K562 (cell line): ENCODE results near the gene OLFML2B. TPM values are rescaled to one million over a fixed set of nuclear protein-coding genes. Genes with fewer than 3 reads are reported as not detected.

Source experiments
- ATAC-seq: fragments of 200-7000 bp; cut with Tn5 transposase; 3 replicates; pipeline ENCODE4 v1.9.1; 2020; ENCODE audit warnings: moderate library complexity
- BruUV-seq: library from RNA; stranded (reverse); fragments of 400-500 nt; replicated peaks from 2 replicates; lab custom pipeline; 2021; lab: Mats Ljungman, UMichigan
- CTCF ChIA-PET: fragments of 300-600 bp; formaldehyde crosslinking; extraction: SDS; loops from one replicate; lab custom pipeline; 2021; ENCODE audit warnings: low intra/inter-chr PET ratio; lab: Yijun Ruan, JAX
- POLR2A ChIA-PET: fragments of 300-600, 350-650 bp; sonication (Branson Sonifier 250); formaldehyde crosslinking; extraction: SDS; loops from one replicate; lab custom pipeline; 2021; ENCODE audit warnings: antibody characterized with exemption, inconsistent platforms; lab: Yijun Ruan, JAX
- DNase-seq, 4 experiments: peaks; one replicate each; pipeline versions ENCODE4 v3.0.0 to v3.0.0-alpha.2; 2011 to 2018; ENCODE audit warnings: low spot score in 3 of 4, mixed read lengths in 3 of 4; ENCODE audit errors: extremely low read depth in 1 of 4
- FAIRE-seq: peaks from 2 replicates; lab custom pipeline; 2011; peaks lifted over from hg19 to GRCh38; lab: Jason Lieb, UNC
- H2AFZ ChIP-seq: 2 replicates; pipeline ENCODE4 v1.6.0; 2011; ENCODE audit warnings: low read depth, low read length, control low read depth, inconsistent platforms
- H3K27ac ChIP-seq: fragments of 200-600 bp; 3 replicates; pipeline ENCODE4 v1.8.0; 2011; ENCODE audit warnings: low read depth, mild to moderate bottlenecking, control low read depth, inconsistent platforms, low read length, moderate library complexity, mixed read lengths; ENCODE audit errors: extremely low read depth
- H3K27me3 ChIP-seq, 2 experiments: fragments of 300-600 bp in 1 of 2; 2 replicates in 1 of 2; 3 replicates in 1 of 2; pipeline versions ENCODE4 v1.6.0 to v1.8.0; 2011; ENCODE audit warnings: inconsistent platforms in 2 of 2, low read length in 2 of 2, mild to moderate bottlenecking in 1 of 2, mixed read lengths in 1 of 2, moderate library complexity in 1 of 2; ENCODE audit not compliant: control insufficient read depth in 2 of 2, insufficient read depth in 2 of 2
- H3K36me3 ChIP-seq: fragments of 300-600 bp; 3 replicates; pipeline ENCODE4 v1.8.0; 2011; ENCODE audit warnings: mild to moderate bottlenecking, low read length, inconsistent platforms; ENCODE audit not compliant: control insufficient read depth, insufficient read depth
- H3K4me1 ChIP-seq, 2 experiments: fragments of 200-600 bp in 1 of 2; replicated peaks in 1 of 2; 2 replicates in 1 of 2; 3 replicates in 1 of 2; pipeline versions ENCODE4 v1.5.1 to v1.8.0; 2011; ENCODE audit warnings: inconsistent platforms in 2 of 2, low read length in 2 of 2, mild to moderate bottlenecking in 1 of 2, mixed read lengths in 1 of 2, moderate library complexity in 1 of 2; ENCODE audit not compliant: control insufficient read depth in 2 of 2, insufficient read depth in 2 of 2
- H3K4me2 ChIP-seq: 2 replicates; pipeline ENCODE4 v1.6.1; 2011; ENCODE audit warnings: low read length, control low read depth, inconsistent platforms, mixed read lengths; ENCODE audit not compliant: insufficient read depth
- H3K4me3 ChIP-seq: fragments of 200-600 bp; sonication (generic), shearing (Covaris generic); 2 replicates; pipeline ENCODE4 v1.5.1; 2016; ENCODE audit warnings: control low read depth, inconsistent platforms
- H3K79me2 ChIP-seq: fragments of 200-600 bp; 3 replicates; pipeline ENCODE4 v1.8.0; 2011; ENCODE audit warnings: low read length, inconsistent platforms; ENCODE audit not compliant: control insufficient read depth, insufficient read depth
- H3K9ac ChIP-seq, 2 experiments: 2 replicates each; pipeline versions ENCODE4 v1.6.0 to v1.6.1; 2011; ENCODE audit warnings: low read depth in 2 of 2, low read length in 2 of 2, control low read depth in 1 of 2, inconsistent platforms in 1 of 2, mild to moderate bottlenecking in 1 of 2, mixed read lengths in 1 of 2; ENCODE audit not compliant: insufficient read depth in 1 of 2
- H3K9me1 ChIP-seq: one replicate; pipeline ENCODE4 v1.6.0; 2011; ENCODE audit warnings: inconsistent platforms, mild to moderate bottlenecking, low read length, moderate library complexity; ENCODE audit not compliant: control insufficient read depth, insufficient read depth
- H3K9me3 ChIP-seq: replicated peaks from 2 replicates; pipeline ENCODE4 v1.5.1; 2011; ENCODE audit warnings: low read depth, low read length, inconsistent platforms; ENCODE audit not compliant: control insufficient read depth, insufficient read depth
- H4K20me1 ChIP-seq: replicated peaks from 2 replicates; pipeline ENCODE4 v1.6.1; 2011; ENCODE audit warnings: low read length, inconsistent platforms, mixed read lengths; ENCODE audit not compliant: control insufficient read depth, insufficient read depth
- CAMTA2 ChIP-seq: fragments of 250-450 bp; sonication (Bioruptor Pico); conservative IDR thresholded peaks from 2 replicates; pipeline ENCODE4 v1.5.1; 2022
- CBX3 ChIP-seq, 2 experiments: IDR thresholded peaks; 1 replicate in 1 of 2; 2 replicates in 1 of 2; pipeline ENCODE4 v1.6.1; 2012; ENCODE audit warnings: inconsistent platforms in 2 of 2, low read length in 2 of 2, borderline replicate concordance in 1 of 2, control low read depth in 1 of 2
- CHCHD3 ChIP-seq: fragments of 250-450 bp; sonication (Bioruptor Pico); IDR thresholded peaks from 2 replicates; pipeline ENCODE4 v2.1.2; 2022; ENCODE audit warnings: mild to moderate bottlenecking
- CUX1 ChIP-seq: fragments of 200-800 bp; sonication (Bioruptor generic); IDR thresholded peaks from 2 replicates; pipeline ENCODE4 v1.6.1; 2016; ENCODE audit warnings: missing genetic modification characterization, missing compliant biosample characterization
- HDAC8 ChIP-seq: fragments of 450-650 bp; IDR thresholded peaks from 2 replicates; pipeline ENCODE4 v1.6.1; 2016; ENCODE audit warnings: mild to moderate bottlenecking, missing genetic modification characterization, moderate library complexity, missing compliant biosample characterization
- IRF9 ChIP-seq: fragments of 450-650 bp; IDR thresholded peaks from 2 replicates; pipeline ENCODE4 v1.6.1; 2016; ENCODE audit warnings: missing biosample characterization, missing genetic modification characterization
- KHSRP ChIP-seq: fragments of 450-650 bp; IDR thresholded peaks from 2 replicates; pipeline ENCODE4 v1.6.1; 2017
- MXD1 ChIP-seq: fragments of 250-450 bp; sonication (Bioruptor Pico); IDR thresholded peaks from 2 replicates; pipeline ENCODE4 v1.8.0; 2021; ENCODE audit warnings: borderline replicate concordance, mild to moderate bottlenecking, moderate library complexity; ENCODE audit not compliant: poor library complexity, severe bottlenecking
- NR2C2 ChIP-seq, 2 experiments: fragments of 200-800 bp in 1 of 2; sonication (Bioruptor generic) in 1 of 2; sonication (generic) in 1 of 2; formaldehyde crosslinking in 1 of 2; IDR thresholded peaks; 2 replicates each; pipeline versions ENCODE4 v1.6.1 to v1.8.0; 2016 to 2022; ENCODE audit warnings: mild to moderate bottlenecking in 1 of 2, missing compliant biosample characterization in 1 of 2, missing genetic modification characterization in 1 of 2, missing genetic modification reagents in 1 of 2
- SIN3A ChIP-seq, 2 experiments: fragments of 150-350 bp in 1 of 2; IDR thresholded peaks; 2 replicates each; pipeline ENCODE4 v1.6.1; 2011 to 2016; ENCODE audit warnings: borderline replicate concordance in 2 of 2, low read depth in 2 of 2, low read length in 2 of 2, mild to moderate bottlenecking in 2 of 2, moderate library complexity in 2 of 2; ENCODE audit not compliant: control insufficient read depth in 1 of 2
- THRAP3 ChIP-seq: fragments of 450-650 bp; IDR thresholded peaks from 2 replicates; pipeline ENCODE4 v1.6.1; 2016; ENCODE audit warnings: mild to moderate bottlenecking, inconsistent platforms, borderline replicate concordance
- ZNF133 ChIP-seq: fragments of 250-450 bp; sonication (Bioruptor Pico); IDR thresholded peaks from 2 replicates; pipeline ENCODE4 v1.4.0; 2020; ENCODE audit warnings: mild to moderate bottlenecking
- ZNF699 ChIP-seq: fragments of 250-450 bp; sonication (Bioruptor Pico); IDR thresholded peaks from 2 replicates; pipeline ENCODE4 v1.8.0; 2021; ENCODE audit warnings: mild to moderate bottlenecking, moderate library complexity; ENCODE audit not compliant: insufficient replicate concordance
- WGBS: fragments of 100-300 bp; shearing (Covaris generic); methylation state at CpG from one replicate; pipeline ENCODE4 v1.1.6; 2016; ENCODE audit warnings: low coverage, mixed read lengths; ENCODE audit not compliant: insufficient coverage; ENCODE audit errors: missing lambda C conversion rate; 5-methylcytosine and 5-hydroxymethylcytosine counted together
- in situ Hi-C: fragments of 300-500 bp; cut with MboI; formaldehyde crosslinking; loops from 4 replicates; pipeline ENCODE4 v1.15.0; 2018; ENCODE audit warnings: inconsistent platforms, mixed read lengths
- intact Hi-C: fragments of 100-400 bp; cut with micrococcal nuclease; formaldehyde crosslinking; loops from 2 replicates; pipeline ENCODE4 v1.14.2; 2022
- polyA plus RNA-seq, 8 experiments: library from polyadenylated mRNA; depleted of rRNA in 4 of 8; stranded (reverse) in 5 of 8; unstranded in 3 of 8; fragments of >200 nt; fragmentation: Nextera tagmentation in 2 of 8; fragmentation: Illumina TruSeq in 1 of 8; extraction: Ambion mirVana in 2 of 8; extraction: Trizol in 1 of 8; gene quantifications; 2 replicates each; pipeline versions ENCODE4 v1.2.1 to v1.2.3, GENCODE V29; 2011 to 2014; ENCODE audit warnings: inconsistent platforms in 1 of 8, missing spikeins in 1 of 8
- total RNA-seq, 7 experiments: library from RNA; depleted of rRNA in 6 of 7; stranded (reverse); fragments of >200 nt in 6 of 7; fragmentation: Illumina TruSeq in 2 of 7; extraction: Trizol in 2 of 7; gene quantifications; 2 replicates each; pipeline versions ENCODE4 v1.2.1 to v1.2.3, GENCODE V29; 2011 to 2021; ENCODE audit warnings: low replicate concordance in 1 of 7
- TF ChIP-seq, protein P1 (sequence below): fragments of 250-450 bp; sonication (Bioruptor Pico); IDR thresholded peaks from 2 replicates; pipeline ENCODE4 v1.8.0; 2021; ENCODE audit warnings: mild to moderate bottlenecking, moderate library complexity

Gene OLFML2B
- total and polyA plus RNA-seq, 9 of the 15 experiments (the other 6 are each of a cell fraction or from before 2014, with no cell fraction given) = not detected

DNA sequence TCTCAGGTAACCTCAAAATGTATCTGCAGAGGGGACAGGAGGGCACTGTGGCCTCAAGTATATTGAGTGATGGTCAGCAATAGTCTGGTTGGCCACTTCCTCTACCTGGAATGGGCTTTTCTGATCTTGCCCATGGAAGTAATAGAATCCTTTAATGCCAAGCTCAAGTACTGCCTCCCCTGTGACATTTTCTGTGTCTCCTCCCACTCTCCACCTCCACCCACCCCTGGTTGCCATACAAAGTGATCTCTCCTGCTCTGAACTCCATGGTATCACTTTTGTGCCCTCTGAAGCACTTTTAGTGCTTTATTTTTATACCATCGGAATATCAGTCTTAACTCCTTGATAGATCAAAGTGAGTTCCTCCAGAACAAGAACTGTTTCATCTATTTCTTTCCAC lies 36.6 kb upstream of the OLFML2B start:
- in situ Hi-C loops = loop anchor here (5.0 kb wide), 1 partner anchor 212 kb away; no protein-coding TSS in a partner anchor
- Histone ChIP-seq H3K9me3 (no peaks in the 10 kb centered on the region), H3K27ac (no peak overlapping the region), H3K9ac (no peak overlapping the region), H3K4me3 (no peak overlapping the region), H3K4me2 (no peak overlapping the region), H3K27me3 (peaks cover 0 to 7% of the 10 kb centered on the region in 2 experiments; a peak in 1 of 5 replicates), H3K79me2 (no peaks in the 10 kb centered on the region), H3K4me1 (no peaks in the 10 kb centered on the region), H4K20me1 (no peaks in the 10 kb centered on the region), H3K9me1 (no peaks in the 10 kb centered on the region), H2AFZ (no peak overlapping the region), H3K36me3 (no peaks in the 10 kb centered on the region)
- CTCF ChIA-PET = no interaction called here
- intact Hi-C loops = no loop called here
- DNase-seq (no peak), FAIRE-seq (no peak), ATAC-seq (no peak)
- BruUV-seq = no TSS peak
- POLR2A ChIA-PET = interaction anchor here (0.6 kb wide), 1 partner anchor 212 kb away, joined by 3 read pairs; no protein-coding TSS in a partner anchor
- 5% methylated on average over 1 of the region's 1 CpG for WGBS
- TF ChIP-seq MXD1 = no peak
- no peak for TF ChIP-seq HDAC8 (tag)
- TF ChIP-seq CUX1 (CRISPR knock-in tag) = no peak
- TF ChIP-seq ZNF699 (CRISPR knock-in tag) = no peak
- TF ChIP-seq SIN3A (IDR thresholded peaks at IDR 0.05; ENCODE audit: borderline replicate concordance in 2 of 2, control insufficient read depth in 1 of 2, low read depth in 2 of 2, low read length in 2 of 2) = no peak
- TF ChIP-seq, protein P1, sequence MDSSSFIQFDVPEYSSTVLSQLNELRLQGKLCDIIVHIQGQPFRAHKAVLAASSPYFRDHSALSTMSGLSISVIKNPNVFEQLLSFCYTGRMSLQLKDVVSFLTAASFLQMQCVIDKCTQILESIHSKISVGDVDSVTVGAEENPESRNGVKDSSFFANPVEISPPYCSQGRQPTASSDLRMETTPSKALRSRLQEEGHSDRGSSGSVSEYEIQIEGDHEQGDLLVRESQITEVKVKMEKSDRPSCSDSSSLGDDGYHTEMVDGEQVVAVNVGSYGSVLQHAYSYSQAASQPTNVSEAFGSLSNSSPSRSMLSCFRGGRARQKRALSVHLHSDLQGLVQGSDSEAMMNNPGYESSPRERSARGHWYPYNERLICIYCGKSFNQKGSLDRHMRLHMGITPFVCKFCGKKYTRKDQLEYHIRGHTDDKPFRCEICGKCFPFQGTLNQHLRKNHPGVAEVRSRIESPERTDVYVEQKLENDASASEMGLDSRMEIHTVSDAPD (CRISPR knock-in tag) = no peak
- no peak for TF ChIP-seq CAMTA2 (CRISPR knock-in tag)
- no peak for TF ChIP-seq KHSRP
- no peak for TF ChIP-seq NR2C2 (CRISPR knock-in tag; IDR thresholded peaks at IDR 0.05)
- TF ChIP-seq NR2C2 (tag; IDR thresholded peaks at IDR 0.05) = no peak
- no peak for TF ChIP-seq THRAP3
- no peak for TF ChIP-seq ZNF133 (CRISPR knock-in tag)
- TF ChIP-seq CBX3 (IDR thresholded peaks at IDR 0.05; ENCODE audit: borderline replicate concordance in 1 of 2, low read length in 2 of 2) = no peak
- no peak for TF ChIP-seq CHCHD3 (CRISPR knock-in tag)
- TF ChIP-seq IRF9 (tag) = no peak
